ENCODE measurements around the gene MOG. TPM values are rescaled to one million over a fixed set of nuclear protein-coding genes. Genes with fewer than 3 reads are reported as not detected.

The MOG gene
- polyA plus RNA-seq (2012; rRNA removed): not detected in 2 replicates
- not detected in 2 replicates for polyA plus RNA-seq (2012; cell fraction: cytosol; rRNA removed)
- polyA plus RNA-seq (2012; cell fraction: nucleus; rRNA removed): not detected in 2 replicates

DNA sequence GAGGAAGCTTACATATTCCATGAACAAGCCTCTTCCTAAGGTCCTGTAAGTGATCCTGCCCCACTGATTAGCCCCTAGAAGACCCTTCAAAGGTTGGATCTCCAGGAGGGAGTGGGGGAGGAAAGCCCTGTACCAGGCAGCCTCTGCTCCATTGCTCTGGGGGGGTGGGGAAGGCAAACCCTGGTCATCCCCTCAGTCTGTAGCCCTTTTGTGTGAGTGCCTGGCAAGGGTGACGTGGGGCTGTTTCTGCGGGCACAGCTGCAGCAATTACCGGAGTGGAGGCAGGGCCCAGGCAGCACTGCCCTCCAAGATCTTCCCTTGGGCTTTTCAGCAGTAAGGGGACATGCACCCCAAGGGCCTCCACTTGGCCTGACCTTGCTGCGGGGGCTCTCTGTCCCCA, at the start of gene MOG:
Gene MOG, plus strand, starts transcription at position 295 of the 400 bp plus-strand sequence. CDS start 118 bp downstream, outside the sequence.
- no peak for DNase-seq
- H3K4me3 ChIP-seq (ENCODE audit: low read depth in 2 of 2, low read length in 1 of 2): no peak within 1 kb of the TSS; a peak in 1 of 4 replicates
- no peak within 1 kb of the TSS for H3K9ac ChIP-seq
- H3K4me2 ChIP-seq: no peak within 1 kb of the TSS
- H3K27ac ChIP-seq (ENCODE audit: low read depth in 2 of 2, low read length in 1 of 2): no peak within 1 kb of the TSS
- no peak within 1 kb of the TSS for H2AFZ ChIP-seq (ENCODE audit: low read depth)
- no peaks in the 10 kb centered on the region for H3K79me2 ChIP-seq (ENCODE audit: insufficient read depth)
- ChIA-PET POLR2A (no interaction called here), CTCF (interaction anchor here (0.7 kb wide), 1 partner anchor 474 kb away, joined by 3 read pairs; no protein-coding TSS in a partner anchor)
- H3K9me2 ChIP-seq: no peaks in the 10 kb centered on the region
- no peaks in the 10 kb centered on the region for H3K36me3 ChIP-seq (replicated peaks in 1 of 2; ENCODE audit: control insufficient read depth in 1 of 2, insufficient read depth in 2 of 2, low read length in 1 of 2)
- peaks cover 36% of the 10 kb centered on the region for H3K27me3 ChIP-seq (ENCODE audit: insufficient read depth)
- H3K4me1 ChIP-seq (ENCODE audit: control insufficient read depth in 1 of 2, insufficient read depth in 2 of 2, low read depth in 1 of 2, low read length in 1 of 2): no peaks in the 10 kb centered on the region
- TF ChIP-seq YY1 (IDR thresholded peaks at IDR 0.05; ENCODE audit: low read depth) (no peak), RCOR1 (IDR thresholded peaks at IDR 0.05; ENCODE audit: low read length) (no peak), MEF2A (IDR thresholded peaks at IDR 0.05; ENCODE audit: borderline replicate concordance, low read depth) (no peak)
- 18% methylated on average over 2 of the region's 4 CpGs for WGBS (ENCODE audit: low lambda C conversion rate)
- no peaks in the 10 kb centered on the region for H3K9me3 ChIP-seq
- H4K20me1 ChIP-seq (ENCODE audit: insufficient read depth): no peaks in the 10 kb centered on the region
- no peaks in the 10 kb centered on the region for H3F3A ChIP-seq (replicated peaks; ENCODE audit: insufficient read depth)

DNA sequence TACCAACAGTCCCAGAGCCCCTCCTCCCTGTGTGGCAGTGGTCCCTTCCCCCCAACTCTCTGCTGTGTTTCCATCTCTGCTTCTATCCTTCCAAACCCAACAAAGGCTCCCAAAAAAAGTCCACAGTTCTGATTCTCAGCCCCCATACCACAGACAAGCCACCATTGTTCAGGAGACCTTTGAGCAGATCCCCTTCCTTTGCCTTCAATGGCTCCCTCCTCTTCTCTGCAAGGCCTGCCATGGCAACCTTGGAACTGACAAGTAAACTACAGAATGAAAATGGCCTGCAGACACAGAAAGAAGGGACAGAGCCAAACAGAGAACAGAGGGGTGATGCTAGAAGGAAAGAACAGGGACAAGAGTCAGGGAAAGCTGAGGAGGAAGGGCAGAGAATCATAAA, 48.8 kb upstream of the MOG start:
- H3K4me2 ChIP-seq: no peak overlapping the region
- H3K4me3 ChIP-seq (ENCODE audit: low read depth in 2 of 2, low read length in 1 of 2): no peak overlapping the region
- H3K4me1 ChIP-seq (ENCODE audit: control insufficient read depth in 1 of 2, insufficient read depth in 2 of 2, low read depth in 1 of 2, low read length in 1 of 2): peaks cover 0 to 8% of the 10 kb centered on the region in 2 experiments; a peak in 1 of 4 replicates
- H3F3A ChIP-seq (replicated peaks; ENCODE audit: insufficient read depth): no peaks in the 10 kb centered on the region
- H2AFZ ChIP-seq (ENCODE audit: low read depth): no peak overlapping the region
- no peaks in the 10 kb centered on the region for H3K9me3 ChIP-seq
- H3K9me2 ChIP-seq: no peaks in the 10 kb centered on the region
- H3K27me3 ChIP-seq (ENCODE audit: insufficient read depth): no peaks in the 10 kb centered on the region
- no peak overlapping the region for H3K27ac ChIP-seq (ENCODE audit: low read depth in 2 of 2, low read length in 1 of 2)
- no peak overlapping the region for H3K9ac ChIP-seq
- ChIA-PET POLR2A (no interaction called here), CTCF (interaction anchor here (1.3 to 1.9 kb wide), 2 partner anchors 18 to 46 kb away, joined by 3 to 7 read pairs; no protein-coding TSS in a partner anchor)
- TF ChIP-seq NRF1 (IDR thresholded peaks at IDR 0.05; ENCODE audit: low read depth, low read length) (no peak), RFX5 (IDR thresholded peaks at IDR 0.05; ENCODE audit: low read length) (no peak), TCF12 (IDR thresholded peaks at IDR 0.05) (no peak), MXI1 (IDR thresholded peaks at IDR 0.05; ENCODE audit: low read depth, low read length) (no peak), NFIC (IDR thresholded peaks at IDR 0.05; ENCODE audit: borderline replicate concordance) (no peak), SIN3A (IDR thresholded peaks at IDR 0.05; ENCODE audit: borderline replicate concordance, low read depth, low read length) (no peak), FOXJ3 (CRISPR knock-in tag; IDR thresholded peaks at IDR 0.05) (no peak), JUND (IDR thresholded peaks at IDR 0.05) (no peak), FOSL2 (IDR thresholded peaks at IDR 0.05; ENCODE audit: borderline replicate concordance, low read depth) (no peak), TAF1 (IDR thresholded peaks at IDR 0.05; ENCODE audit: borderline replicate concordance, low read depth, low read length) (no peak)
- TF ChIP-seq, protein P1, sequence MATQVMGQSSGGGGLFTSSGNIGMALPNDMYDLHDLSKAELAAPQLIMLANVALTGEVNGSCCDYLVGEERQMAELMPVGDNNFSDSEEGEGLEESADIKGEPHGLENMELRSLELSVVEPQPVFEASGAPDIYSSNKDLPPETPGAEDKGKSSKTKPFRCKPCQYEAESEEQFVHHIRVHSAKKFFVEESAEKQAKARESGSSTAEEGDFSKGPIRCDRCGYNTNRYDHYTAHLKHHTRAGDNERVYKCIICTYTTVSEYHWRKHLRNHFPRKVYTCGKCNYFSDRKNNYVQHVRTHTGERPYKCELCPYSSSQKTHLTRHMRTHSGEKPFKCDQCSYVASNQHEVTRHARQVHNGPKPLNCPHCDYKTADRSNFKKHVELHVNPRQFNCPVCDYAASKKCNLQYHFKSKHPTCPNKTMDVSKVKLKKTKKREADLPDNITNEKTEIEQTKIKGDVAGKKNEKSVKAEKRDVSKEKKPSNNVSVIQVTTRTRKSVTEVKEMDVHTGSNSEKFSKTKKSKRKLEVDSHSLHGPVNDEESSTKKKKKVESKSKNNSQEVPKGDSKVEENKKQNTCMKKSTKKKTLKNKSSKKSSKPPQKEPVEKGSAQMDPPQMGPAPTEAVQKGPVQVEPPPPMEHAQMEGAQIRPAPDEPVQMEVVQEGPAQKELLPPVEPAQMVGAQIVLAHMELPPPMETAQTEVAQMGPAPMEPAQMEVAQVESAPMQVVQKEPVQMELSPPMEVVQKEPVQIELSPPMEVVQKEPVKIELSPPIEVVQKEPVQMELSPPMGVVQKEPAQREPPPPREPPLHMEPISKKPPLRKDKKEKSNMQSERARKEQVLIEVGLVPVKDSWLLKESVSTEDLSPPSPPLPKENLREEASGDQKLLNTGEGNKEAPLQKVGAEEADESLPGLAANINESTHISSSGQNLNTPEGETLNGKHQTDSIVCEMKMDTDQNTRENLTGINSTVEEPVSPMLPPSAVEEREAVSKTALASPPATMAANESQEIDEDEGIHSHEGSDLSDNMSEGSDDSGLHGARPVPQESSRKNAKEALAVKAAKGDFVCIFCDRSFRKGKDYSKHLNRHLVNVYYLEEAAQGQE (IDR thresholded peaks at IDR 0.05; ENCODE audit: low read depth, low read length): no peak
- TF ChIP-seq, protein P2, sequence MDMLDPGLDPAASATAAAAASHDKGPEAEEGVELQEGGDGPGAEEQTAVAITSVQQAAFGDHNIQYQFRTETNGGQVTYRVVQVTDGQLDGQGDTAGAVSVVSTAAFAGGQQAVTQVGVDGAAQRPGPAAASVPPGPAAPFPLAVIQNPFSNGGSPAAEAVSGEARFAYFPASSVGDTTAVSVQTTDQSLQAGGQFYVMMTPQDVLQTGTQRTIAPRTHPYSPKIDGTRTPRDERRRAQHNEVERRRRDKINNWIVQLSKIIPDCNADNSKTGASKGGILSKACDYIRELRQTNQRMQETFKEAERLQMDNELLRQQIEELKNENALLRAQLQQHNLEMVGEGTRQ (IDR thresholded peaks at IDR 0.05; ENCODE audit: borderline replicate concordance, low read depth, low read length): no peak
- peaks cover 26 to 61% of the 10 kb centered on the region in 2 experiments for H3K36me3 ChIP-seq (replicated peaks in 1 of 2; ENCODE audit: control insufficient read depth in 1 of 2, insufficient read depth in 2 of 2, low read length in 1 of 2)
- H4K20me1 ChIP-seq (ENCODE audit: insufficient read depth): no peaks in the 10 kb centered on the region
- no peak for DNase-seq
- H3K79me2 ChIP-seq (ENCODE audit: insufficient read depth): no peaks in the 10 kb centered on the region

All from SK-N-SH (cell line).